Panc1 (cell line): ENCODE data around the gene CSHL1.
"Not testable (repeated sequence)": the region's sequence is repeated elsewhere in the genome, so short reads cannot be mapped to it uniquely, and the experiment has no call there.

Experiments
- REST ChIP-seq, 2 experiments: IDR thresholded peaks; 2 replicates each; pipeline ENCODE4 v1.6.1; 2011 to 2012; ENCODE audit warnings: low read depth in 2 of 2, control low read depth in 1 of 2, low read length in 1 of 2, mild to moderate bottlenecking in 1 of 2, moderate library complexity in 1 of 2; ENCODE audit not compliant: insufficient read depth in 1 of 2
- SIN3A ChIP-seq: IDR thresholded peaks from 2 replicates; pipeline ENCODE4 v1.6.1; 2012; ENCODE audit warnings: low read depth, mild to moderate bottlenecking, low read length, moderate library complexity, borderline replicate concordance; ENCODE audit not compliant: insufficient read depth

- TF ChIP-seq REST (IDR thresholded peaks at IDR 0.05; ENCODE audit: insufficient read depth in 1 of 2, low read depth in 2 of 2, low read length in 1 of 2); SIN3A: not testable (repeated sequence)
These were observed 9.7 kb upstream of the CSHL1 start for GRCh38 chr17:63920779-63921178.
